HG02870 (cell line): ENCODE results near the gene PHKG2.

Source experiments
- ATAC-seq: cut with Tn5 transposase; IDR thresholded peaks from one replicate; pipeline ENCODE4 v1.9.1; 2021; ENCODE audit warnings: mild to moderate bottlenecking, moderate library complexity; ENCODE audit not compliant: unreplicated experiment

The PHKG2 gene

DNA sequence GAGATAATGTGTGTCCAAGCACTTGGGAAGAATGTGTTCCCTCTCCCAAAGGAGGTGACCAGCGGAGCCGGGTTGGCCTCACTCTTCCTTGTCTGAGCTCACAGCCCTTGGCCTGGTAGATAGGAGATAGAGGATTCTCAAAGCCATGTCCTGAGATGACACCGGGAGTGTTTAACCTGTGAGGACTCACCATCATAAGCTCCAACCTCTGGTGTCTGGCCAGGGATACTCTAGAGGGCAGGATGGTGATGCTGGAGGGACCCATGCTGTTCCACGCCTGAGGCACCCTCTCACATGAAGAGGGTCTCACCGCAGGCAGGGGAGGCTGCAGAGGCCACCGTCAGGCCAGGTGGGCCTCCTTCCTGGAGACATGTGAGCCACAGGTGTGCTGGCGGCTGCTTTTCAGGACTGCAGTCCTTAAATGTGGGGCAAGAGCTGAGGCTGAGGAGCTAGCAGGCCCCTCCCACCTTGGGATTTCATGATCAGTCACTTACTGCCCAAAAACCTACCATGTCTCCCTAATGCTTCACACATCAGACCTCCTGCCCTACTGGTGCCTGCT, 45.4 kb downstream of the PHKG2 start:
- no peak for ATAC-seq

DNA sequence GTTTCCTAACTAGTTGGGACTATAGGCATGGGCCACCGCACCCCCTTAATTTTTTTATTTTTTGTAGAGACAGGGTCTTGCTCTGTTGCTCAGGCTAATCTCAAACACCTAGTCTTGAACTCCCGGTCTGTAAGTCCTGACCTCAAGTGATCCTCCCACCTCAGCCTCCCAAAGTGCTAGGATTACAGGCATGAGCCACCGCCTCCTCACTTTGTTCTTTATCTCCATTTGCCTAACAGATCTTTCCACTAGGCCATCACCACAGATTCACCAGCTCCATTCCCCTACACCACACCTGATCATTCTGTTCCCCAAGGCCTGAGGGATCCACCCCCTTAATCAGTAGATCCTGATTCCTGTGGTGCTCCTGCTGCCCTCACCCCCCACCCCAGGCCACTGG, 46.4 kb downstream of the PHKG2 start:
- no peak for ATAC-seq

DNA sequence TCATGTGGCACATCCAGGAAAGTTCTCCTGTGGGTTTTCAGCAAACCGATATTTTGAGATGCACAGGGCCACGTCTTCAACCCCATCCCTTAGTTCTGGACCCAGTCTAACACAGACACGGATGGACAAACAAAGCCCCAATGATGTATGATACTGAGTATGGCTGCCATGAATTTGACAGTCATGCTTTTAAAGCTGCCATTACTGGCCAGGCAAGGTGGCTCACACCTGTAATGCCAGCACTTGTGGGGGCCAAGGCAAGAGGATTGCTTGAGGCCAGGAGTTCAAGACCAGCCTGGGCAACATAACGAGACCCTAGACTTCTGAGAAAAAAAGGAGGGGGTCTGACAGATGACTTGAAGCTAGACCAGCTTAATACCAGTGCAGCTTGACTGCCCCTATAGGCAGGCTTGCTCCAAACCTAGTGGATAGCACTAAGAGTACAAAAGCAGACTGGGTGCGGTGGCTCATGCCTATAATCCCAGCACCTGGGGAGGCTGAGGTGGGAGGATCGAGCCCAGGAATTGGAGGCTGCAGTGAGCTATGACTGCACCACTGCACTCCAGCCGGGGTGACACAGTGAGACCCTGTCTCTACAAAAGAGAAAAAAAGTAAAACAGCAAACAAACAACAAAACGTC, 49.6 kb downstream of the PHKG2 start:
- ATAC-seq: no peak
